Tongue (tissue), 2 donors: Measurements from ENCODE around the gene NAPEPLD. TPM values are rescaled to one million over a fixed set of nuclear protein-coding genes. Genes with fewer than 3 reads are reported as not detected.
"Not testable (repeated sequence)": the region's sequence is repeated elsewhere in the genome, so short reads cannot be mapped to it uniquely, and the experiment has no call there.

Source experiments
- DNase-seq: peaks from one replicate; pipeline ENCODE4 v3.0.0-alpha.2; 2015
- total RNA-seq: library from RNA; depleted of rRNA; stranded (reverse); fragments of >200 nt; gene quantifications from one replicate; pipeline ENCODE4 v1.2.3, GENCODE V29; 2014

NAPEPLD gene
- total RNA-seq, 1 donor from 2014 or later: 22.4 TPM

DNA sequence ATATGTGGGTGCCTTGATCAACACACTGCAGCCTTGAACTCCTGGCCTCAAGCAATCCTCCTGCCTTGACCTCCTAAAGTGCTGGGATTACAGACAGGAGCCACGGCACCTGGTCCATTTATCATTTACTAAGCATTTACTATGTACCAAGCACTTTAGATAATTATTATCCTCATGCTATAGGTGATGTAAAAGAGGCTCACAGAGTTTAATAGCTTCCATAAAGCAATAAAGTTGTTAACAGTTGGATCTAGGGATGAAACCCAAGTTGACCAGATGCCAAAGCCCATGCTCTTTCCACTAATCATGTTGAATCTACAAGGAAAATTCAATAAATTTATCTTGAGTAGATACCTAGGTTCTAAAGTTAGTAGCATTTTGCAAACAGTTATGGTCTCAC is 5.0 kb downstream of the NAPEPLD start:
- DNase-seq: no peak

DNA sequence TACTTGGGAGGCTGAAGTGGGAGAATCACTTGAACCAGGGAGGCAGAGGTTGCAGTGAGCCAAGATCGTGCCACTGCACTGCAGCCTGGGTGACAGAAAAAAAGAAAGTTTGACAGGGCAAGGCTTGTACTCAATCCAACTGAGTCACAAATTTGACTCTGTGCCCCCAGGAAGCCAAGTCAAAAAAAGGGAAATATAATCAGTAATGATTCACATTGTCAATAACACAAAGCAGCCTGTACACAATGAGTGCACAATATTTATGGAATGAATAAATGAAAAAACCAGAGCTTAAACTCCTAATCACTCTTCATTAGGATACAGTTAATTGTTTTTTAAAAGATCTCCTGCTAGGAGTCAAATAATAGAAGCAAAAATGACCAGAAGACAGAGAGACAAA is 6.4 kb downstream of the NAPEPLD start:
- DNase-seq: no peak

DNA sequence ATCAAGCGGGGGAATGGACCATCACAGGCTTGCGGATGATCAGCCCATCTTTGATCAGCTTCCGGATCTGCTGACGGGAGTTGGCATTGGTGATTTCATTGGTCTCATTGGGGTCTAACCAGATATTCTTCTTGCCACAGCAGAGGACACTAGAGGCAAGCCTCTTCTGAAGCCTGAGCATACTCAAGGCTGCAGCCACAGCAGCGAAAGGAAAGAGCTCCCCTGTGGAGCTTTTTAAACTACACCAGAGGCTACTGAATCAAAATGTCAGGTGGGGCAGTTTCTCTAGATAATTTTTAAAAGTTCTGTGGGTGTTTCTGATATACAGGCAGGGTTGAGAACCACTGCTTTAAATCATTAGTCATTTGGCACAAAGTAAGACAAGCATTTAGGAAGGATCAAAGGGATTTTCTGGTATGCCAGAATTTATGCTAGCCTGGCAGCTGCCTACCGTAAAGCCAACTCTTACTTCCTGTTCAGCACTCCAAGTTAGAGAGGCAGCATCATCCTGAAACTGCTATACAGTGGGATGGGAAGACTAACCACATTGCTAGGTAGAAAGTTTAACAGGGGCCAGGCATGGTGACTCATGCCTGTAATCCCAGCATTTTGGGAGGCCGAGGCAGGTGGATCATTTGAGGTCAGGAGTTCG is 7.0 kb downstream of the NAPEPLD start:
- no peak for DNase-seq

DNA sequence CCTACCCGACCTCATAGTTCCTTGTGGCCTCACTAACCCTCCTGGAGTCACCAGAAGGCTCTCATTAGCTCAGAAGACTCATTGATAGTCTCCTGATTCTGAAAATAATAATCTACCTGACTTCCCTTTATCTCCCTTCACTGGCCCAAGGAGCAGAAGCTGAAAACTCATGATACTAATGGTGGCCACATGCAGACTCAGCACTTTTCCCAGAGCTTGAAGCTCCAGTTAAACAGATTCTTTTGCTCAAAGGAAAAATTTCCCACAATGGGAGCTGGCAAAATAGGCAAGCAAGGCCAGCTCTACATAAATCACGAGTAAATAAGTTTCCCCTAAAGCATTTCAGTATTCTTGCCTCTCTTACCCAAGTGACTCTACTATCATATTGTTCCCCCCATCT is 8.2 kb downstream of the NAPEPLD start:
- DNase-seq: no peak

DNA sequence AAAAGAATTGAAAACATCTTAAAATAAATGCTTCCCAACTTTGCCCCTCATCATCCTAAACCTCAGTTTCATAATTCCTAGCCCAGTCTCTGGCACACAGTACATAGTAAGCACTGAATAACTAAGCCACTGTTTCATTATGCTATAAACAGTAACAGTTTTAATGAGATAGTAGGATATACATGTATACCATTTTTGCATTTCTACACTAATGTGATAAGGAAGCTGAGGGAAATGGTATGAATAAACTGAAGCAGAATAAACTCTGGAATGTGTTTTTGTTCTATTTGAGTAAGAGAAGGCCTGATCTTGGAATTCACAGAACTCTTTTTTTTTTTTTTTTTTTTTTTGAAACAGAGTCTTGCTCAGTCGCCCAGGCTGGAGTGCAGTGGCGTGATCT is 8.8 kb downstream of the NAPEPLD start:
- DNase-seq: no peak

DNA sequence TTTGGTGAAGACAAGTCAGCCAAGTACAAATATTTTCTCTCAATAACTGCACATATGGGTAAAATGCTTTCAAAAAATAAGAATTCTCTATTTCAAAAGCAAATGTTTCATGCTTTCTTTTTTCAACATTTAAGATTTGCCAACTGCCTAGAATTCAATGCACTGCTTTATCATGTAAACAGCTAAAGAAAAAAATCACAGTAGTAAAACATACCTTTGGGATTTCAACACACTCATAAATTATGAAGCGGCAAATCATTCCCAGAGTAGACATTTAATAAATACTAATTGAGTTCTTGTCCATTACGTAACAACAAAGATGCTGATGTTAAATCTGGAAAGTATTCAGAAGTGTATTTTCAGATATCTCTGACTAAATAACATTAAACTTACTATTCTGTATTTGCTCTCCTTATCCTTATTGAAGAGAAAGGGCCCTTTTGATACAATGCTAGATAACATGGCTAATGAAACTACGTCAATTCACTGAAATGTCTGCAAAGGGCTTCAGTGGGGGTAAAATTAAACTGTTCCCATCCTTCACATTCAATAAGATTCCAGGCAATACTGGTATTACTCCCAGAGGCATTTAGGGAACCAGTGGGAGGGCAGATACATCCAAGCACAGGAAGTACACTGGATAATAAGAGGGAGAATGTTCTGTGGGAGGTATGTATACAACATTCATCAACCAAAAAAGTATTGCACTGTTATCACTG is 13.9 kb downstream of the NAPEPLD start:
- no peak for DNase-seq

DNA sequence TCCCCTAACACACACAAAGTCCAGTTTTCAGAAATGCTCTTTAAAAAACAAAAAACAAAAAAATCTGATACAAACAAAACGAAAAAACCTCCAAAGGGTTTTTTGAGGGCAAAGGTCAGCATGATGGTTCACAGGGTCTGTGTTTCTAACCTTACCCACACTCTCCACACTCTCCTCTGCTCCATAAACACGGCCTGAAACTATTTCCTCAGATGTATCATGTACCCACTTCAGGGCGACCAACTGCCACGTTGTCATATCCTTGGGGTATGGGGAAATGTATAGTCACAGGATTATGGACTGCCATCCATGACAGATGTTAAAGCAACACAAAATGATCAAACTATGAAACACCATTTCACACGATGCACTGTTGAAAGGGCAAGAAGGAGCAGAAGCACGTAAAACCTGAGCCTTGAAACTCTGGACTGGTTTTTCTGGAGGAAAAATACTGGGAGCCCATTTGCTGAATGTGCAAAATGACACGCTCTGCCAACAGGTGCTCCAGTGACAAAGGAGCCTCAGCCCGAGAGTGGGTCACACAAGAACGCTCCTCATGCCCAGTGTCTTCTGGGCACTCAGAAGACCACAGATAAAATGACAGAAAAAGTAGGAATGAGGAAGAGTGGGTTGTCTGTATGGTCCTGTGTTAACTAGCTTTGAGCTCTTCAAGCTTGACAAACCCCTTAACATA is 15.8 kb downstream of the NAPEPLD start:
- DNase-seq: no peak

DNA sequence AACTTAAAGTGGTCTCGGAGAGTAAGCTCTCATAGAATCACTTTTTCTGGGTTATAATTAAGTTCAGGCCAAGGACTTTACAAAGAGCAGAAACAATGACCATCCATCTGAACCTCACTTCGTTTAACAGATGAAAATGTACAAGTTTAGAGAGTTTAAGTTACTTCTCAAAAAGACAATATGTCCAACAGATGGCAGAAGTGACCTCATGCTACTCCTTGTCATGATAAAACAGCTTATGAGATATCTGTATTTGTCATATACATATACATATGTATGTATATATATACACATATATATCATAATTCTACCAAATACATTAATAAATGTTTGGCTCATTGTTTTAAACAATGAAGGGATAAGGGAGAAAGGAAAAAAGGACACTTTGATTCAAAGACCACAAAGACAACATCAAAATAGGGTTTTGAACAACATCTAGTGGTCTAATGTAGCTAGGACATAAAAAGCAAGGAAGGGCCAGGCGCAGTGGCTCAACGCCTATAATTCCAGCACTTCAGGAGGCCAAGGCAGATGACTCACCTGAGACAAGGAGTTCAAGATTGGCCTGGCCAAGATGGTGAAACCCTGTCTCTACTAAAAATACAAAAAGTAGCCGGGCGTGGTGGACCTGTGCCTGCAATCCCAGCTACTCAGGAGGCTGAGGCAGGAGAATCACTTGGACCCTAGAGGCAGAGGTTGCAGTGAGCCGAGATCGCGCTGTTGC is 17.8 kb downstream of the NAPEPLD start:
- no peak for DNase-seq

DNA sequence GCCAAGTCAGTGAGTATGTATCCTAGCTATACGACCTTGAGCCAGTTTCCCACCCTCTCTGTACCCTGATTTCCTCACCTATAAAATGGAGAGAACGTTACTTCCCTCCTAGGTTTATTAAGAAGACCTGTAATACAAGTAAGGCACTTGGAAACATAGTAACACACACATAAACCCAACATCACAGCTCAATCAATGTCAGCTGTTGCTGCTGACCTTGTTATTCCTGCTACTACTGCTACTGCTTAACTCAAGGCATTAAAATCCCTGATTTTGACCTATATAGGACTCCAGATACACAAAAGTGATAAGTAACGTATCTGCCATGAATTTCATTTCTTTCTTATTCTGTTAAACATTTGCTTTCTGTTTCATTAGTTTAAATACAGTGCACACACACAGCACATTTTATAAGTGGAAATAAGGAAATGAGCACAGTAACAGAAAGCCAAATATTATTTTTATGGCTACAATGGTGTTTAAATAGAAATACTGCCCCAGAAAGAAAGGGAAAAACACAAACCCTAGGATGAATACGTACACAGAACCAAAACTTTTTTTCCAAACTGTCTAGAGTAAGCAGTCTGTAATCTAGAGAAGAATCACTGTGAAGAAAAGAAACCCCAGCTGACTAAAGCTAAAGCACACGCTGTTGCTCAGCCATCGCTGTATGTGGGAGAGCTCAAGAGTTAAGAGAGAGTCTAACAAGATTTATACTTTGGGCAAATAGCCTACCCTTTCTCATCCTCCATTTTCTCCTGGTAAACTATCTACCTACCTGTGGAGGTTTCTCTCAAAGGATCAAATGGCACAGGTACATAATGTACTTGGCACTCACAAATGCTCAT is 19.0 kb downstream of the NAPEPLD start:
- DNase-seq: no peak

DNA sequence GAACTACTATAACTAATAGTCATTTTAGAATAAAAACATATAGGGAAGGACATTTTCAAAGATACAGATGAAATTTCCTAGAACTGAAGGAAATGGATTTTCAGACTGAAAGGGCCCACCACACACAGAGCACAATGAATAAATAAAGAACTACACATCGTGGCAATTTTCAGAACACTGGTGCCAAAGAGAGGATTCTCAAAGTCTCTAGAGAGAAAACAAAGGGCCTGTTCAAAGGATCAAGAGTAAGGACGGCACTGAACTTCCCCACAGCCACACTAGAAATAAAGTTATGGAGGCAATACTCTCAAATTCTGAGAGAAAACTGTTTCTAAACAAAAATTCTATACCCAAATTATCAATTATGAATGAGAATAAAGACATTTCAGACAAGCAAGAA is 21.9 kb downstream of the NAPEPLD start:
- no peak for DNase-seq

DNA sequence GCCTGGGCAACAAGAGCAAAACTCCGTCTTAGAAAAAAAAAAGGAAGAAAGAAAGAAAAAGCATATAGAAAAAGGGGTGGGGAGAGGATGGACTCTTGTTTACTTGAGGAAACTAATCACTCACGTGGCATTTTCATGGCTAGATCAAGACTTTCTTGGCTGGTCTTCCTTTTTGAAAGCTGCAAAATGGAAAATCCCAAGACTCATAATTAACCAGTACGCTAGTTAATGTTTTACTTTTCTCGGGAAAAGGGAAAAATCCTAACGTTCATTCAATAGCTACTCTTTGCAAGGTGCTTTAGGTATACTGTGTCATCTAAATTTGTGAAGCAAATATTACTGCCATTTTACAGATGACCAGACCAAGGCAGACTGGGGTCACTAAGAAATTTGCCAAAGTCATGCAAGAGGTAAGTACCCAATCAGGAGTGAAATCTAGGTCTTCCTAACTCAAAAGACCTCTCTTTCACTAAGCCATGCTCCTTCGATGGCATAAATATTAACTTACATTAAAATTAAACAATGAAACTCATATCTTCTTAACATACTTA is 24.4 kb downstream of the NAPEPLD start:
- DNase-seq: no peak

DNA sequence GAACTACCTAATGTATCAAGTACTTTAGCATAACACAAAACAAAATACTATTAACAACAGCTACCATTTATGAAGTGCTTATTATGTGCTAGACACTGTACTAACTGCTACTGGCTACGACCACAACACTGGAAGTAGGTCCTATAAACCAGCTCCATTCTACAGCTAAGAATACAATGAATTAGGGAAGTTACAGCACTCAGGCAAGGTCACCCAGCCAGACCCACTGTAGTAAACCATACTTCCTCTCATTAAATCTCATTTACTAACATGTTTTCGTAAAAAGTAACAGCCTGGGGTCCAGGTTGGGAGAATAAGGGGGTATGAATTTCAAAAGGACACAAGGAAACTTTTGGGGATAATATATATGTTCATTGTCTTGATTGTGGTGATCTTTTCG is 25.4 kb downstream of the NAPEPLD start:
- no peak for DNase-seq

DNA sequence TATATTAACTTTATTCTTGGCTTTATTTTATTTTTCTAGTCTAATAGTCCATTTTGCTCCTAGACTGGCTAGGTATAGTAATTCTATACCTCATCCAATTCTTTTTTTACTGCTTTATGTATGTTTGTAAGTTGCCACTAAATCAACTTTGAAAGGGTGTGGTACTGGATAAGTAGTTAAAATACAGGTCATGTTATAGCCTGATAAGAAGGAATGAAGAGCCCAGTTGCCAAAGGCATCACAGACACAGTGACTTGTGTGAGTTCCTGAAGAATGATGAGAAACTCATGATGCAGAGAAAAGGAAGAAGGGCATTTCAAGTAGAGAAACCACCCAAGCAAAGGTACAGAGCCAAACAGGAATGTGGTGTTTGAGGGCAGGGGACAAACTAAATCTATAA is 27.3 kb downstream of the NAPEPLD start:
- no peak for DNase-seq

DNA sequence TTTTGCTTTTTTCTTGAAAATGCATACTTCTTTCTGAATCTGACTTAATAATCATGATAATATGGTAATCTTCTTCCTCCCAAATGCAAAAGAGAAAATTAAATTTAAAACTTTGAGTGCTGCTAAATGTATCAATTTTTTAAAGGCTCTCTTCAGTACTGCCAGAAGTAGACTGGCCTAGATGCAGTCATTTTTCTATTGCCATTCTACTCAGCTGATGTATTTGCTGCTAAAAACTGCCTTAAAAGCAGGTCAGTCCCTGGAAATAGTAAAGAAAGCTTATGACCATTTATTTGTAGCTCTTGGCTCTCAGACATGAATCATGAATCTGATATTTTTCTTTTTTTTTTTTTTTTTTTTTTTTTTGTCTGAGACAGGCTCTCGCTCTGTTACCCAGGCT is 28.5 kb downstream of the NAPEPLD start:
- DNase-seq: no peak

DNA sequence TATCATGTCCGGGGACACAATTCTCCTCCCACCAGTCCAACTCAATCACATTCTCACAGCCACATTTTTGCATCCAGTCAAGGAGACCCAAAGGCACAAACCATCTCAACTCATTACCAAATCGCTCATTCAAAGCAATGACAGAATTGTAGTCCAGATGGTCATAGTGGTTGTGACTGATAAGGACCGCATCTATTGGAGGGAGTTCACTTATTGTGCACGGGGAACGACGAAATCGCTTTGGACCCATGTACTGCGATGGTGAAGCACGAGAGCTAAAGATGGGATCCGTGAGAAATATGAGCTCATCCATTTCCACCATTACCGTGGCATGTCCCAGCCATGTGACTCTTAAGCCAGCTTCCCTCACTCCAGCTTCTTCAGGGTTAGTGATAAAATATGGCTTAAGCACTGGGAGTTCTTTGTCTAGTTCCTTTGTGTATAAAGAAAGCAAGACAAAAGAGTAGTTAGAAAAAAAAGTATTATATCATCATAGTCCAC is 29.1 kb downstream of the NAPEPLD start:
- no peak for DNase-seq

DNA sequence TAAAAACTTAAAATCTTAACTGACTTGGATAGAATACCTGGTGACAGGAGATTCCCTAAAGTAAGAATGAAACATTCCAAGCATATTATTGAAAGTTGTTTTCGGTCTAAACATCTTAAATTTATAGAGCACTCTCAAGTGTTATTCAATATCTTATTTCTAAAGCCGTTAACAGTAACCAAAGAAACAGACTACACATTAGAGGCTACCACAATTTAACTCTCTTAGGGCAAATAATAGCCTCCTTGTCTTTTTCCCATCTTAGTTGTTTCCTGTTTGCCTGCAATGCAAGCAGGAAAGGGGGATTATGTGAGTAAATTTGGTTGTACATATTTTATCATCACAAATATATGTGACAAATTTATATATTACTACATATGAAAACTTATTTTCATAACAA is 31.4 kb downstream of the NAPEPLD start:
- no peak for DNase-seq

DNA sequence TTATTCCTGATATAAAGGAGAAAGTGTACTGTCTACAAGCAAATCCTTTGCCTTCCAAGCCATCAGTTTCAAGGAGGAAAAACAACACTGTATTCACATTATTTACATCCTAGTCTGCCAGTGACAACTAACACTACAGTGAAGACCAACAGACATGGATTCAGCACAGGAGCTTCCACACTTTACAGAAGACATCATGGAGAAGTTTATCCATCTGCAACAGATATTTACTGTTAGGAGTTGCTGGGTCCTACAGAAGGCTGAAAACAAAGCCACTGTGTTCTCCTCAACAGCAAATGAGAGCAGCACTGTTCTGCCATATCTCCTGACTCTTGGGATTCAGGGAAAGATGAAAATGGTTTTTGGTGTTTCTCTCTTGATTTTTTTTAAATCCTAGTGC is 31.9 kb downstream of the NAPEPLD start:
- no peak for DNase-seq

DNA sequence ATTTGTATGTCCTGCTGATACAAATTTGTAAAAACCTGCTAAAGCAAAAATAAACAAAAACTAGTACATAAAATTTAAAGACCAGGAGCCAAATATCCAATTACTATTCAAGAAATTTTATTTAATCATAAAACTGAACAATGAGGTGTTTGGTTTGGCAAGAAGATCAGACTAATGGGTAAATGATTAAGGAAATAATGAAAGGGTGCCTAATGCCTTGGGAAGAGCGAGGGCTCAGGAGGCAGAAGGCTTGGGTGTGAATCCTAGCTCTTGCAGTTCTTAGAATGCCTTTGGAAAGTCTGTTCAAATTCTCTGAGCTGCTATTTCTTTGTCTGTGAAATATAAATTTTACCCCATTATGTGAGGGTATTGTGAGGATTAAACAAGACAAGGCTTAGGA is 32.4 kb downstream of the NAPEPLD start:
- DNase-seq: no peak

DNA sequence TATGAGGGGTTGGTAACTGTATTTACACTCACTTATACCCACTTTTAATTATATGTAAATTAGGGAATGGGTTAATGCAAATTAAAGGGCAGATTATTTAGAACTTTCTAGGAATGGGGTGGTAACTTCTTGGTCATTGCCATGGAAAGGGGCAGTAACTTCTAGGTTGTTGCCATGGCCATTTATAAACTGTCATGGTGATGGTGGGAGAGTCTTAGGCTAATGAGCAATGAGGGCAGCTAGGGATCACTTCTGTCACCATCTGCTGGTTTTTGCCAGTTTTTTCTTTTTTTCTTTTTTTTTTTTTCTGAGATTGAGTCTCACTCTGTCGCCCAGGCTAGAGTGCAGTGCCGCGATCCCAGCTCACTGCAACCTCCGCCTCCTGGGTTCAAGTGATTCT is 33.1 kb downstream of the NAPEPLD start:
- no peak for DNase-seq

DNA sequence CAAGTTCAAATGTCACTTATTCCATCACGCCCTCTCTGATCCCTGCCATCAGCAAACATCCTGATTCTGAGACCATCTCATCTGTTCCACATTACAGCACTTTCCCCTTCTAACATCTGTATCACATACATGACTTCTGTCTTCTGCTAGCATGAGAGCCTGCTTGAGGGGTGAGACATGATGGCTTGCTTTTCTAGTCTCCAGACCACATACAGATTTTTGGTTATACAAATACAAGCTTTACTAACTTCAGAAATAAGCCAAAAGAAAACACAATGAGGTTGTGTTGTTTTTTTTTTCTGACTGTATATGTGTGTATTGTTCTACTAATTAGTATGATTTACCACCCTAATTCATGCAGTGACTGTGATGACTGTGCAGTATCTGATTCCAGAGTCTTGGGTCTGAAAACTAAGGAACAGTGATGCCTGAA is 34.3 kb downstream of the NAPEPLD start:
- no peak for DNase-seq

DNA sequence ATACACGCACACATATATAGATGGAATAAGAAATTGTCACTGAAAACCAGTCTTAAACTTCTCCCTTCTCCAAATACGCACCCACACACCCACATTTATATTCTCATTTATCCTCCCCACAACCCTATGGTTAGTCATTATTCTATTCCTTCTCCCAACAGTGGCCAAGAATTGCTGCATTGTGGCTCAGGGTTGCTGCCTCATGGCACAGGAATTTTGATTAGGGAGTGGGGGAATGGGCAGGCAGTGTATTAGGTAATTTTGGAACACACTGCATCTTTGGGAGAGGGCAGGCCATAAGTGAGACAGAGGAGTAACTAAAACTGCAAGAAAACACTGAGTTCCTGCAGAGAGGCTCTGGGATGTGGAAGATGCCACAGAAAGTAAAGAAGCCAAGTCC is 35.7 kb downstream of the NAPEPLD start:
- no peak for DNase-seq

DNA sequence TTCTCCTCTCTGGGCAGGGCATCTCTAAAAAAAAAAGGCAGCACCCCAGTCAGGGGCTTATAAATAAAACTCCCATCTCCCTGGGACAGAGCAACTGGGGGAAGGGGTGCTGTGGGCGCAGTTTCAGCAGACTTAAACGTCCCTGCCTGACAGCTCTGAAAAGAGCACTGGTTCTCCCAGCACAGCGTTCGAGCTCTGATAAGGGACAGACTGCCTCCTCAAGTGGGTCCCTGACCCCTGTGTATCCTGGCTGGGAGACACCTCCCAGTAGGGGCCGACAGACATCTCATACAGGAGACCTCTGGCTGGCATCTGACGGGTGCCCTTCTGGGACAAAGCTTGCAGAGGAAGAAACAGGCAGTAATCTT is 42.2 kb downstream of the NAPEPLD start:
- not testable (repeated sequence) for DNase-seq
